HG03571 (cell line): ENCODE measurements around the gene HNF4A.

Source experiments
- ATAC-seq: cut with Tn5 transposase; IDR thresholded peaks from one replicate; pipeline ENCODE4 v1.9.1; 2021; ENCODE audit not compliant: unreplicated experiment

Gene HNF4A

DNA sequence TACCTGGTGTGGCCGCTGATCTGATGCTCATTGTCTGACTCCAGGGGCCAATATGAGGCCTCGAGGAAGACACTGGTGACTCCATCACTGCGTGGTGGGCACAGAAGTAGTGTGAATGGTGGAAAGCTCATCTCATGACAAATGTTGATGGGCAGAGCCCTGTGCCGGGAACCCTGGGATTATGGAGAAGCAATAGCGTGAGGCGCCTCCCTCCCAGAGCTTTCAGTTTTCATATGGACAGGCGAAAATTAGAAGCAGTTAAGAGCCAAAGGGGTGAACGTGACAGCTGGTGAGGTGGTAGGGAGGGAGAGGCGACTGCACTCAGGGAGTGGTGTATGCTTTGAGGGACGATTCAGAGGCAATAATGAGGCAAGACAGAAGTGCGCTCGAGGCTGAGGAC, 80.9 kb downstream of the HNF4A start:
- no peak for ATAC-seq

DNA sequence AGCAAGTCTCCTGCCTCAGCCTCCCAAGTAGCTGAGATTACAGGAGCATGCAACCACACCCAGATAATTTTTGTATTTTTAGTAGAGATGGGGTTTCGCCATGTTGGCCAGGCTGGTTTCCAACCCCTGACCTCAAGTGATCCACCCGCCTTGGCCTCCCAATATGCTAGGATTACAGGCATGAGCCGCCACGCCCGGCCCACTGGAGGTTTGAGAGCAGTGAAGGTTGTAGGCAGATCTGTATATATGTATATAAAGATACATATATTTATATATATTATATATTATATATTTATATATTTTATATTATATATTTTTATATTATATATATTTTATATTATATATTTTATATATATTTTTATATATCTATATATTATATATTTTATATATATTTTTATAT, 82.0 kb downstream of the HNF4A start:
- ATAC-seq, result no peak

DNA sequence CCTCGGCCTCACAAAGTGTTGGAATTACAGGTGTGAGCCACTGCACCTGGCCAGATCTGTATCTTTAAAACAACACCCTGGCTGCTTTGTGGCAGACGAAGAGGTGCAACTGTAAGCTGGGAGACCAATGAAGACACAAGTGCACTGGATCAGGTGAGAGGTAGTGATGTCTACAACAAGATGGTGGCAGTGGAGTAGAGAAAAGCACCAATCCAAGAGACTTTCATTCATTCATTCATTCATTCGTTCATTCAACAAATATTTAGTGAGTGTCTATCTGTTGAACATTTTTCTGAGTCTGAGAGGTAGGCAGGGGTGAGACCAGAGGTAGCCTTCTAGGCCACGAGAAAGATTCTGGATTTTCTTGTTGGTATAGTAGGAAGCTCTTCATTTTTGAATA, 83.3 kb downstream of the HNF4A start:
- no peak for ATAC-seq

DNA sequence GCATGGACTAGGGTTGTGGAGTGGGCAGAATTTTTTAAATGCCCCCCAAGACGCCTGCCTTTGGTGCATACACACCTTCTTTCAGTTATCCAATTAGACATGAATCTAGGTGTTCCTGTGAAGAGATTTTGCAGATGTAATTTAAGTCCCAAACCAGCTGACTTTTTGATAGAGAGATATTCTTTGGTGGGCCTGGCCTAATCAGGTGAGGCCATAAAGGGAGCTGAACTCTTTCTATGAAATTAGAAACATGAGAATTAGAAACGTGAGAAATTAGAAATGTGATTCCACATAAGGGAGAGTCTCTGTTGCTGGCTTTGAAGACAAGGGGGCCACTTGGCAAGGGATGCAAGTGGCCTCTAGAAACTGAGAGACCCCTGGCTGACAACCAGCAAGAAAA, 83.8 kb downstream of the HNF4A start:
- ATAC-seq, result no peak

DNA sequence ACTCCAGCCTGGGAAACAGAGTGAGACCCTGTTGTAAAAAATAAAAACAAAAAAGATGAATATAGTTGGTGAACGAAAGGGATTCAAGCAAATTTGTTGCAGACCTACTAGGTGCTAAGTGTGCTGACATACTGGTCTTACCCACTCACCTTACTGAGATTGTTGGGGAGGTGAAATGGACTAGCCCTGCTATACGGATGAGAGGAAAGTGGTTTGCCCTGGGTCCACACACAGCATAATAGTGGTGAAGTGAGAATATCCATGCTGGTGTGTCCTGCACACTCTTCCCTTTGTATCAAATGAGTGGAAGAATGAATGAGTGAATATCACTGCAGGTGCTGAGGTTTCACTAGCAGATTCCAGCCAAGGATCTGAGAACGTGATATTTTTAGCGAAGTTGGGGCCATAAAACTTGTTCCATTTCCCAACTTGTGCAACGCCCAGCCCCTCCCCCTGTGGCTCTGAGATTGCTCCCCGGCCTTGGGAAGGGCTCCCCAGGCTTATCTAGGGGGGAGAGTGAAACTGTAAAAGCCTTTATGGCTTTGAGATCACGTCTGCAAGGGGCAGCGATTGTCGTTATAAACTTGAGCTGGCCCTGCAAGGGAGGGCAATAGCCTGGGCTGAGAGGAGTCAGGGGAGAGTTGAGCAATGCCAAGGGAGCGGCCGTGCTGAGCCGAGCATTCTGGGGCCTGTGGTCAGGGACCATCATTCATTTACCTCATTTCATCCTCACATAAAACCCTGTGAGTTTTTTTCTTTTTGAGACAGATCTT, 87.0 kb downstream of the HNF4A start:
- no peak for ATAC-seq

DNA sequence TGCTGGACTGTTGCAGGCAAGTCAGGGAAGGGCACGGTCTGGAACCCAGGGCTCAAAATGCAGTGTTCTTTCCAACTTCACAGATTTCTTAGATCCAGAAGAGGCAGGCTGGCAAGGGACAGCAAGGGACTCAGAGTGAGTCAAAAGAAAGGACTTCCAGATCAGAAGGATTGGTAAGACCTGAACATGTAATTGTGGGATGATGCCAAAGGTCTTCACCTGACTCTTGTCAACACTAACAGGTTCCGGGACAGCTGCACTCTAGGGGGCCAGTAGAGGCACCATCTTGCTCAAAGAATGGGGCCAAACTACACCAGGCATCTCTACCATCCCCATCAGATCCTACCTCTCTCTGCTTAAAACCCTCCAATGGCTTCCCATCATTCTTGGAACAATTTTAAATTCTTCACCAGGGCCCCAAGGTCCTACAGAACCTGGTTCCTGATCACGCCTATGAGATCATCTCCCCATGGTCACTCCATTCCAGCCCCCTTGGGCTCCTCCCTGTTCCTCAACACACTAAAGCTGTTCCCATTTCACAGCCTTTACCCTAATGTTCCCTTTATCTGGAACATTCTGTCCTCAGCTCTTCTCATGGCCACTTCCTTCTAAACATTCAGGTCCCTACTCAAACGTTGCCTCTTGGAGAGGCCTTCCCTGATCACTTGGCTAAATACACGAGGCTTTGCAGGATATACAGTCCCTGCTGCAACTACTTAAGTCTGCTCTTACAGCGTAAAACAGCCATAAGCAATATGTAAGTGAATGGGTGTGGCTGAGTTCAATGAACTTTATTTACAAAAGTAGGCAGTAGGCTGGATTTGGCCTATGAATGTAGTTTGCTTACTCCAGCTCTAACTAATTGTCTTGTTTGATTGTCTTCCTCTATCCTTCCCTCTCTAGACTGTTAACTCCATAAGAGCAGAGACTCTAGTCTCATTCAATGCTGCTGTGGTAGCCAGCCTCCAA, 90.5 kb downstream of the HNF4A start:
- no peak for ATAC-seq

DNA sequence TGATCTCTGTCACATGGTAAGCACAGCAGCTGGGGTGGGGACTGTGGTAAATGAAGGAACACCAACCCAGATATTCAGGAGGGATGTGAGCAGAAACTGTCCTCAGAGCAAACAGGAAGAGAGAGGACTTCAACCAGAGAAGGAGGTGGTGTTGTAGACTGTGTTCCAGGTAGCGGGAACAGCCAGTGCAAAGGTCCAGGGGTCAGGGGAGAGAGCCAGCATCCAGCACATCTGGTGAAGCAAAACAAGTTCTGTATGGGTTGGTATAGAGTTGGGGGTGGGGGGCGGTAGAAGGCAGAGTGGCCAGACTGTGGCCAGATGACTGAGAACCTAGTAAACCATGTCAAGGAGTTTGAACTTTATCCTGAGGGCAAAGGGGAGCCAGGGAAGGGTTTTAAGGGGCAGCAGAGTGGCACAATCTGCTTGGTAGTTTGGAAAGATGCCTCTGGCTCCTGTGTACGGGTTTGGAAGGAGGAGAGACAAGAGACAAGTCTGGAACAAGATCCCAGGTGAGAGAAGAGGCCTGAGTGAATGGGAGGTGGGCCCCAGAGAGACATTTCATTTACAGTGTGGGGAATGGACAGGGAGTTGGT, 92.4 kb downstream of the HNF4A start:
- no peak for ATAC-seq

DNA sequence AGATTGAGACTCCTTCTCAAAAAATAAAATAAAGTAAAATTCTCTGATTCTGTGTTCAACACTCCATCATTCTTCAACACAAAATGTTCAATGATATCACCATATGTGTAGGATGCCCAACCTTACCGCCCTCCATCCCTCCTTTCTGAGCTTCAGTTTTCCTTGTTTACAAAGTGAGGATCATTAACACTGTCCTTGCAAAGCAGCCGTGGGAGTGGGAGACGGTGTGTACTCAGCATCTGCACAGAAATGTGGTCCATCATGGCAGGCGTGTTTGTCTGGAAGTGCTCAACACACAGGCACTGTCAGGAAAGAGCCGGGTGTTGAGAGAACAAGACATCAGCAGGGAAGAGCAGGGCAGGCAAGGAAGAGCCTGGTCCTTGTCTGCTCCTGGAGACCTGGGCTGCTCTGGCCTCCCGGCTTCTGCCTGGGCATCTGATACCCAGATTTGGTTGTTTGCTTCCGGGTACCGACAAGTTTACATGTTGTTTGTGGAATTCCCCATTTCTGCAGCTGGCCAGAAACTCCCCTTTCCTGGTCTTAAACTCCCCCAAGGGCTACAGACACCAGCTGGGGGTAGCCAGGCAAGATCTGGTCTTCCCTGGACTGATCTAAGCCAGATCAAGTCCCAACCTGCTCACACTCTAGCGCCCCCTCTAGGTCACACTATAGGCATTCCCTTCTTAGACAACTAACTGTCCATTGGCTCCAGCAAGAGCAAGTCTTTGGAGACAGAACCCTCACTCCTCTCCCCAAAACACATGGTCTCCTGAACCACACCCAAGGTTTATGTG, 93.5 kb downstream of the HNF4A start:
- ATAC-seq, result no peak

DNA sequence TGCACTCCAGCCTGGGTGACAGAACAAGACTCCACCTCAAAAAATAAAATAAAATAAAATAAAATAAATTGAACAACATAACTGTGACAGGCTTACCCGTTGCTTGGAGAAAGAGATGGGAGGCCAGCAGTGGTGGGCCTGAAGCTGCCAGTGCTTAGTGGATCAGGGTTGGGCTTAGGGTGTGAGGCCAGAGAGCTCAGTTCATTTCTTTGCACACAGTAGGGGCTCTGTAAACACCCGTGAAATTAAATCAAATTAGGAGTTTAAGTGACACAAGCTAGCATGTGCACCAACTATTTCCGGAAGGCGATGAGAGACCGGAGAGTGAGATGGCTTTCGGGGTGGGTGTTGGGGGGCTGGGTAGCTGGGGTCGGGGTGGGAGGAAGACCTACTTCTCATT, 94.4 kb downstream of the HNF4A start:
- no peak for ATAC-seq

DNA sequence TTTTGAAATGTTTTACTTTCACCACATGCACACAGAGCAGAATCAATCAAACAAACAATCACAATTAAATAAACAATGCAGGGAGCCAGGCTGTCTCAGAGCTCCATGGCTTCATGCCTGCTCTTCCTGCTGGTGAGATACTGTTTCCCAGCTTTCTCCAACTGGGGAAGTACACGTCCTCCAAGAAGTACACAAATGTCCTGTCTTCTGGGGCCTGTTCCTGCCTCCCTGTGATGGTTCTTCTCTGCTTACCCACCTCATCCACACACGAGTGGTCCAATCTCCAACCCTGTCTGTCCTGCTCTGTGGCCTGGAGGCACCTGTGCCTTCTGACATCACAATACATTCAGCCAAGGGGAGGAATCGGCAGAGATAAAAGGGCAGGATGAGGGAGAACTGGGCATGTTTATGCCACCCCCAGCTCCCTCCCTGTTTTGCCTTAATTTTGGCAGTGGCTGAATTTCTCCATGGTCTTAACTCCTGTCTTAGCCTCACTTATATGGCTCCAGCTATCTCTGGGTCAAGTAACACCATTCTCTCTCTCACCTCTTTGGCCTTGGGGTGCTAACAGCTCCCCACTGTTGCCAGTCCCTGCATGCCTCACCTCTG, 94.9 kb downstream of the HNF4A start:
- no peak for ATAC-seq

DNA sequence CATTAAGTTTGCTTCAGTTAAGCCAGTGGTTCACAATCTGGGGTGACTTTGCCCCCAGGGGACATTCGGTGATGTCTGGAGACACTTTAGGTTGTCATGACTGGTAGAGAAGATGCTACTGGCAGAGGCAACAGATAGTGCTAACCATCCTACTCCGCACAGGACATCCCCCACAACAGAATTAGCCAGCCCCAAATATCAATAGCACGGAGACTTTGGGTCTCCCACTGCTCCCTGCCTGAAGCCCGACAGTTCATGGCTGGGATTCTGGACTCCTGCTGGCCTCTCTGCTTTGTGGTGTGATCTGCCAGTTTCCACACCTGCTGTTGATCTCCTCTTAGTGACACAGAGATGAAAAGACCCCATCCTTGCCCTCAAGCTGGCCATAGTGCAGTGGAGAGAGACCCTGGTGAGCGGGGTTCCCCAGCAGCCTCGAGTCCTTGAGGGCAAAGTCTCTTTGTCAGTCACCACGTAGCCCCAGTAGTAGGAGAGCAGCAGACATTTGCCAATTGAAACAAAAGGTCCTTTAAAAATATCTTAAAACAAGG, 95.5 kb downstream of the HNF4A start:
- no peak for ATAC-seq

DNA sequence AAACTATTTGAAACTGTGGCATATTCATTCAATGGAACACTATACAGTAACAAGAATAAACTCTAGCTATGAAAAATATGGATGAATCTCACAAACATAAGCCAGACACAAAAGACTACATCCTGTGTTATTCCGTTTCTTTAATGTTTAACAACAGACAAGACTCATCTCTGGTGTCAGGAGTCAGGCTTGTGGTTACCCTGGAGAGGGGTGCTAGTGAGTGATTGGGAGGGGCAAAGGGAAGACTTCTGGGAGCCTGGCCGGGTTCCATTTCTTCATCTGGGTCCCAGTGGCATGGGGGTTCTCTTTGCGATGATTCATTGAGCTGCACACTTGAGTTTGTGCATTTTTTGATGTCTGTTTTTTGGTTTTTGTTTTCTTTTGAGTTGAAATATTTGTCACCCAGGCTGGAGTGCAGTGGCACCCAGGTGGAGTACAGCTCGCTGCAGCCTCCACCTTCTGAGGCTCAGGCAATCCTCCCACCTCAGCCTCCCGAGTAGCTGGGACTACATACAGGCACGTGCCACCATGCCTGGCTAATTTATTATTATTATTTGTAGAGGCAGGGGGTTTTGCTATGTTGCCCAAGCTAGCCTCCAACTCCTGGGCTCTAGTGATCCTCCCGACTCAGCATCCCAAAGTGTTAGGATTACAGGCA, 98.9 kb downstream of the HNF4A start:
- ATAC-seq, result no peak

DNA sequence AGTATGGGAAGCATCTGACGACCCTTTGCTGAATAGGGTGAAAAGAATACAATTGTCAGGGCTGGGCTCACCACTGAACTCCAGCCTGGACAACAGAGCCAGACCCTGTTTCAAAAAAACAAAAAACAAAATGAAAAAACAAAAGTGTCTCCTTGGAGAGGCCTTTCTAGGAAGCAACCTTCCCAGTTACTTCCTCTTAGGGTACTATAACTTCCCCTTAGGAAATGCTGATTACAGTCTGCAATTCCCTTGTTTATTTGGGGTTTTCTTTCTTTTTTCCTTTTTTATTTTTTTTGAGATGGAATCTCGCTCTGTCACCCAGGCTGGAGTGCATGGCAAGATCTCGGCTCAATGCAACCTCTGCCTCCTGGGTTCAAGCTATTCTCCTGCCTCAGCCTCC, 99.6 kb downstream of the HNF4A start:
- no peak for ATAC-seq

DNA sequence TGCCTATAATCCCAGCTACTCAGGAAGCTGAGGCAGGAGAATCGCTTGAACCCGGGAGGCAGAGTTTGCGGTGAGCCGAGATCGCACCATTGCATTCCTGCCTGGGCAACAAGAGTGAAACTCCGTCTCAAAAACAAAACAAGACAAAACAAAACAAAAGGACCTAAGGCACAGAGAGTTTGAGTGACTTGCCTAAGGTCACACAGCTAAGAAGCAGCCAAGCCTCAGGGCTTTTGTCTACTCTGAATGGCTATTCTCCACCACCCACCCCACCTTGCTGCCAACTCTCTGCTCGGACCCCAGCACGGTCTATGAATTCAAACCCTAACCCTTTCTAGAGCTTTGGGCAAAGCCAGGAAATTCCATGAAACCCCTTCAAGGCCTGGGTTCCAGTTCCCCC, 101.1 kb downstream of the HNF4A start:
- no peak for ATAC-seq

DNA sequence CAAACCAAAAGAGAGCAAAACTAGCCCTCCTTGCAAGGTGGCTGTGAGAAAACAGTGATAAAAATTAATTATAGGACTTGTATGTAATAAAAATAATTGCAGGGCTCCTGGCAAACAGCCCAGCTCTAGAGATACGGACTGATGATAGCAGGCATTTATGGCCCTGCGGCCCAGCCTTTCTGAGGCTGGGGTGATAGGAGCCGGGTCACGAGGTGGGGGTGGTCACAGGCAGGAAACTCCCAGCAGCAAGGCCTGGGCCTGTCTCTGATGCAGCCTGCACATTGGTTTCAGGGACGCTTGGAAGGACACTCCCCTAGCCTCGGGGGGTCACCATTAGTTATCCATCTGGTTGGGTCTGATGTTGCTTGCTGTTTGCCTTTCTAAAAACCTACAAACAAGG, 101.5 kb downstream of the HNF4A start:
- no peak for ATAC-seq

DNA sequence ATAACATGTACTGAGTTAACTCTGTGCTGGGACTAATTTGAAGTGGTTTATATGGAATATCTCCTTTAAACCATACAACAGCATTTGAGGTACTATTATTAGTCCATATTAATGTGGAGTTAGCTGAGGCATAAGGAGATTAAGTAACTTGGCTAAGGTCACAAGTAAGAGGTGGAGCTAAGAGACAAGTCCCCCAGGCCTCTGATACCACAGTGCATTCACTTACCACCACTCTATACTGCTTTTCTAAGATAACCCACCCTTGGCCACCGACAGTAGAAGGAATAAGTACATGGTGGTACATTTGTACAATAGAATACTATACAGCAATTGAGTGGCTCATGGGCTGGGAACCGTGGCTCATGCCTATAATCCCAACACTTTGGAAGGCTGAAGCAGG, 103.8 kb downstream of the HNF4A start:
- ATAC-seq, result no peak

DNA sequence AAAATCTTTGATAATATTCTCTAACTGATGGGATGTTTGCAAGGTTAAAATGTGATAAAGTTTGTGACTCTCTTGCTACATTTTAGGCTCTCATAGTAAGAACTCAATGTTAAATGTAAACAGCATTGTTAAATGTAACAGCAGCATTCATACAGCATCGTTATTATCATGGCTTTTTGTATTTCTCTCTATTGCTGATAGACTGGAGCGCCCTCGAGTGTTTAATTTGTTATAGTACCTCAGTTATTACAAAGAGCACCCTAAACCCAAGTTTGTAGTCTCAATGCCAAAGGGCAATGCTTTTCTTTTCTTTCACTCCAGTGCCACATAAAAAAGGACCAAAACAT, 105.3 kb downstream of the HNF4A start:
- no peak for ATAC-seq

DNA sequence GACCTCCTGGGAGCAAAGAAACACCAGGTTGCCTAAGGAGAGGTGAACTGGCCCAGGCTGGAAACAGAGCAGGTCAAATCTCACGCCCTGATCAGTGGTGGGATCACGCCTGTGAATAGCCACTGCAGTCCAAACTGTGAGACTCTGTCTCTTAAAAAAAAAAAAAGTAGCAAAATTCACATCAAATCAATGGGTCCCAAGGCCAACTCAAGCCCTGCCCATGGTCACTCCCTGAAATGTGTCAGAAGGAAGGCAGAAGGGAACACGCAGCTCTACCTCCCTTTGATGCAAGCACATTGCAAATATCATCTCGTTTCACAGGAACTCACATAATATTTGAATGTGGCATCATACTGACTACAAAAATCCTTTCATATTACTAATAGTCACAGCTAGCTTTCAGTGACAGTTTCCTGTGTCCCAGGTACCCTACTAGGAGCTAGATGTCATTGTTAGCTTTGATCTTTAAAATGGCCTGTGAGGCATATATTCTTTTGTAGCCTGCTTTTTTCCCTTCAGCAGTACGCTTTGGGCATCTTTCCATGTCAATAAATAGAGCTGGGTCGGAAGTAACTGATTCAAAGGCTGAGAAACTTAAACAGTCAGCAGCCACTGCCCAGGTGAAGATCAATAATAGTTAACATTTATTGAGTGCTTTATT, 105.8 kb downstream of the HNF4A start:
- ATAC-seq, result no peak

DNA sequence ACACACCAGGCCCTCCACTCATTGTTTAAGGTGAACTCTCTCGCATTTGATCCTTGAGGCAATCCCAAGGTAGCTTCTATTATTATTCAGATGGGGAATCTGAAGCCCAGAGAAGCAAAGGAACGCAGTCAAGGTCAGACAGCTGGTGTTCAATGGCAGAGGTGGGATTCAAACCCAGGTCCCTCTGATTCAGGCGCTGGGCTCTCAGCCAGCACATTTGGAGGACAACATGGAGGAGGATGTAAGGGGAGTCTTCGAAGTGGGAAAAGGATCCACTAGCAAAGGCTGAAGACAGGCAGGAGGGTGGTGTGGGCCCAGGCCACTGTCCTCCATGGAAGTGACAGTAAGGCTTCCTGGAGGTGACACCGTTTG, 106.3 kb downstream of the HNF4A start:
- no peak for ATAC-seq
